HL-60 (cell line): ENCODE results near the gene TAPBPL.

Source experiments
- DNase-seq, 2 experiments: peaks; one replicate each; pipeline ENCODE4 v3.0.0-alpha.2; 2010 to 2020; ENCODE audit warnings: low read depth in 1 of 2, low spot score in 1 of 2
- H3K27ac ChIP-seq: fragments of 250-450 bp; sonication (Bioruptor Pico); replicated peaks from 2 replicates; pipeline ENCODE4 v1.5.1; 2020; ENCODE audit warnings: mild to moderate bottlenecking, moderate library complexity
- H3K27me3 ChIP-seq: fragments of 250-450 bp; sonication (Bioruptor Pico); 2 replicates; pipeline ENCODE4 v1.5.1; 2021; ENCODE audit warnings: mild to moderate bottlenecking, moderate library complexity; ENCODE audit not compliant: insufficient read depth, poor library complexity, severe bottlenecking
- H3K4me3 ChIP-seq: replicated peaks from 2 replicates; pipeline ENCODE4 v1.5.1; 2011; ENCODE audit warnings: mild to moderate bottlenecking, control low read depth, low read length; ENCODE audit not compliant: insufficient read depth
- CTCF ChIP-seq: IDR thresholded peaks from one replicate; pipeline ENCODE4 v1.5.1; 2011; ENCODE audit warnings: low read length, control low read depth, inconsistent platforms; ENCODE audit not compliant: insufficient read depth
- GABPA ChIP-seq: IDR thresholded peaks from 2 replicates; pipeline ENCODE4 v1.6.1; 2012; ENCODE audit warnings: low read depth
- POLR2AphosphoS5 ChIP-seq: IDR thresholded peaks from 2 replicates; pipeline ENCODE4 v1.6.1; 2012; ENCODE audit warnings: low read depth
- REST ChIP-seq: IDR thresholded peaks from 2 replicates; pipeline ENCODE4 v1.6.1; 2012; ENCODE audit warnings: low read depth; ENCODE audit not compliant: insufficient replicate concordance
- SPI1 ChIP-seq: IDR thresholded peaks from 2 replicates; pipeline ENCODE4 v1.6.1; 2012; ENCODE audit warnings: low read depth, mild to moderate bottlenecking, borderline replicate concordance

Gene TAPBPL

GRCh38 chr12:6420364-6420763 lies 31.5 kb upstream of the TAPBPL start:
- TF ChIP-seq GABPA: no peak
- no peak for TF ChIP-seq SPI1
- no peak for TF ChIP-seq POLR2AphosphoS5
- no peak for TF ChIP-seq CTCF
- TF ChIP-seq REST: no peak
- Histone ChIP-seq H3K4me3 (no peak overlapping the region), H3K27me3 (no peaks in the 10 kb centered on the region), H3K27ac (no peak overlapping the region)
- DNase-seq: no peak

- Histone ChIP-seq H3K27me3 (no peaks in the 10 kb centered on the region), H3K4me3 (no peak overlapping the region), H3K27ac (no peak overlapping the region)
- peak; percentile 85 to 89 for DNase-seq
- no peak for TF ChIP-seq GABPA
- peak; percentile 85 for TF ChIP-seq CTCF
These were observed 28.4 kb upstream of the TAPBPL start for GRCh38 chr12:6423267-6424007.

GRCh38 chr12:6424008-6424347 lies 27.9 kb upstream of the TAPBPL start:
- no peak for DNase-seq
- no peak overlapping the region for H3K4me3 ChIP-seq
- no peak for TF ChIP-seq REST
- no peak for TF ChIP-seq SPI1
- TF ChIP-seq CTCF: no peak
- no peak for TF ChIP-seq GABPA
- no peak for TF ChIP-seq POLR2AphosphoS5
- H3K27ac ChIP-seq: no peak overlapping the region
- no peaks in the 10 kb centered on the region for H3K27me3 ChIP-seq

- Histone ChIP-seq H3K27me3 (no peaks in the 10 kb centered on the region), H3K27ac (no peak overlapping the region), H3K4me3 (no peak overlapping the region)
- DNase-seq: peak in 1 of 2 experiments; percentile 7
- no peak for TF ChIP-seq CTCF
- TF ChIP-seq SPI1: no peak
- no peak for TF ChIP-seq REST
- TF ChIP-seq GABPA: no peak
- no peak for TF ChIP-seq POLR2AphosphoS5
These were observed 27.0 kb upstream of the TAPBPL start for GRCh38 chr12:6424866-6425265.
